ELR (cell line): ENCODE results near the gene KCNAB3.

Experiments
- DNase-seq: peaks from one replicate; pipeline ENCODE4 v3.0.0-alpha.2; 2015; ENCODE audit warnings: low read depth

KCNAB3 gene

GRCh38 chr17:7880076-7880868, 49.4 kb downstream of the KCNAB3 start:
- no peak for DNase-seq

- DNase-seq, result no peak
These were observed 51.4 kb downstream of the KCNAB3 start for GRCh38 chr17:7878234-7878633.

- DNase-seq, result no peak
These were observed 53.8 kb downstream of the KCNAB3 start for GRCh38 chr17:7875804-7876370.

- DNase-seq, result no peak
These were observed 56.6 kb downstream of the KCNAB3 start for GRCh38 chr17:7873051-7873450.
